Measurements from ENCODE around the gene ARHGEF40. TPM values are rescaled to one million over a fixed set of nuclear protein-coding genes. Genes with fewer than 3 reads are reported as not detected.

ARHGEF40 gene
- total RNA-seq, 1 donor from 2014 or later: not detected

- intact Hi-C loops (cut with micrococcal nuclease): loop anchor here (10.0 kb wide), 2 partner anchors 326 to 654 kb away; partner anchors contain the start of genes APEX1 and OSGEP
Observed at GRCh38 chr14:21108791-21109190, 38.7 kb downstream of the ARHGEF40 start.

DNA sequence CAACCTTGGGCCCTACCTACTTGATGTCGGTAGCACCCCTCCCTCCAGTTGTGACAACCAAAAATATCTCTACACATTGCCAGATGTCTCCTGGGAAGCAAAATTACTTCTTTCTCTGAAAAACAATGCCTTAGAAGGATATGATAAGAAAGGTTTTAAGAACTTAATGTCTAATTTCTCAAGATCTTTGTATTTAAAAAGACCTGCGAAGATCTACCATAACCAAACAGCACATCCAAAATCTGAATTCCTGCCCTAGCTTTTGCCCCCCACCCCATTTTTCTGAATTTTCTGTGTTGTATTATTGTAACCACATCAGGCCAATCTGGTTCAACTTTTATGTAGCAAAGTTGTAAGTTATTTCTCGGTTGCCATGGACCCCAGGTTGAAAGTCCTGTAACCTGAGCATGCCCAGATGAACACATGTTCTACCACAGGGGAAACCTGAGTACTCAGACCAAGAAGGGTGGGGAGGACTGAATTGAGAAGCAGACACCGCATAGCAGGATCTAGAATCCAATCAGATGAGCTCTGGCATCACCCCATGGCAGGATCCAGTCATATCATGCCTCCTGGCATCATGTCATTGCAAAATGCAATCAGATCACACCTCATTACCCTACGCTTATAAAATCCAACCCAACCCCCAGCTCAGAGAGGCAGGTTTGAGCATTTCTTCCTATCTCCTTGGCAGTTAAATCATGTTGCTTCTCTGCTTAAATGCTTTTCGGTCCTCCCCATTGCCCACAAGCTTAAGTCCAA, 39.5 kb downstream of the ARHGEF40 start:
- intact Hi-C loops (cut with micrococcal nuclease): loop anchor here (10.0 kb wide), 2 partner anchors 325 to 655 kb away; partner anchors contain the start of genes APEX1 and OSGEP

- intact Hi-C loops (cut with micrococcal nuclease): no loop called here
Observed at GRCh38 chr14:21112255-21112654, 42.2 kb downstream of the ARHGEF40 start.

GRCh38 chr14:21113369-21113768, 43.3 kb downstream of the ARHGEF40 start:
- intact Hi-C loops (cut with micrococcal nuclease): no loop called here

- intact Hi-C loops (cut with micrococcal nuclease): no loop called here
Observed at GRCh38 chr14:21118933-21119332, 48.8 kb downstream of the ARHGEF40 start.

GRCh38 chr14:21120686-21121085, 50.6 kb downstream of the ARHGEF40 start:
- intact Hi-C loops (cut with micrococcal nuclease): no loop called here

GRCh38 chr14:21121122-21121521, 51.0 kb downstream of the ARHGEF40 start:
- intact Hi-C loops (cut with micrococcal nuclease): no loop called here

DNA sequence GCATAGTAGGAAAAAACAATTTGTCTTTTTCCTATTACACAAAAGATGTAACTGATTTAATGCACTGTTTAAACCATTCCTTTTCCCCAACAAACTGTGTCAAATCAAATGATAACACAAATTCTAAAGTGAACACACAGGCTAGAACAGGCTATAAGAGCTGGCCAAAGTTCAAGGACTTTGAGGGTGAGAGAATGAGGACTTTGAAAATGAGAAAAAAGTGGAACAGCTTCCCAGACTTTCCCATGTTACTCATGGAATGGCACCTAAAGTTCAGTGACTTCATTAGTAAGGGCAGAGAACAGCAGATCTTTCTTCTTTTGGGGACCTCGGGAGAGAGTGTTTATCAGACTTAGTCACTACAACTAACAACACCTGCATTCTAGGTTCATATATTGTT, 53.3 kb downstream of the ARHGEF40 start:
- intact Hi-C loops (cut with micrococcal nuclease): no loop called here

DNA sequence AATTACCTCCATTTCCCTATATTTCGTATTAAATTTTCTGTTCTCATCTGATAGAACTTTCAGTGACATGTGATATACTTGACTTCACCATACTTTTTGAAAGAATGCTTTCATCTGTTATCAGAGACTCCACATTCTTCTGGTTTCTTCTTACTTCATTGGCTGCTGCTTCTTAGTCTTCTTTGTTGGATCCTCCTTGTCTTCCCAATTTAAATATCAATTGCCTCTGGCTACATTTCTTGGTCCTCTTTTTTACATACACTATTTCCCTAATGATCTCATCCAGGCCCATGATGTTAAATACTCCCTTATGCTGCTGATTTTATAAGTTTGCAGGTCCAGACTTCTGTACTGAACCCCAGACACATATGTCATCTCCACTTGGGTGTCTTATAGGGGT, 63.8 kb downstream of the ARHGEF40 start:
- intact Hi-C loops (cut with micrococcal nuclease): no loop called here

GRCh38 chr14:21136024-21136423, 65.9 kb downstream of the ARHGEF40 start:
- intact Hi-C loops (cut with micrococcal nuclease): no loop called here

Other genes starting within 250 kb of the ARHGEF40 start
- gene RNASE3, start 178.9 kb upstream of the ARHGEF40 start, total RNA-seq: not detected in 2 replicates
- not detected in 2 replicates for gene RNASE2, start 114.8 kb upstream of the ARHGEF40 start, total RNA-seq
- 92.9 and 102 TPM in 2 replicates for gene METTL17, start 80.3 kb upstream of the ARHGEF40 start, total RNA-seq
- 0.18 and 0.36 TPM in 2 replicates for gene SLC39A2, start 71.0 kb upstream of the ARHGEF40 start, total RNA-seq
- gene NDRG2, start 45.2 kb upstream of the ARHGEF40 start, total RNA-seq: 5.6 and 6.2 TPM in 2 replicates
- gene TPPP2, start 40.1 kb upstream of the ARHGEF40 start, total RNA-seq: not detected in 2 replicates
- not detected in 2 replicates for gene RNASE13, start 35.5 kb upstream of the ARHGEF40 start, total RNA-seq
- gene RNASE7, start 27.9 kb upstream of the ARHGEF40 start, total RNA-seq: not detected in 2 replicates
- gene RNASE8, start 12.5 kb upstream of the ARHGEF40 start, total RNA-seq: not detected in 2 replicates
- gene ZNF219, start 28.4 kb downstream of the ARHGEF40 start, total RNA-seq: 5.5 and 7.3 TPM in 2 replicates
- gene TMEM253, start 30.8 kb downstream of the ARHGEF40 start, total RNA-seq: not detected in 2 replicates
- gene OR5AU1, start 85.8 kb downstream of the ARHGEF40 start, total RNA-seq: not detected in 2 replicates
- gene HNRNPC, start 199.1 kb downstream of the ARHGEF40 start, total RNA-seq: 734 and 763 TPM in 2 replicates
- gene RPGRIP1, start 209.8 kb downstream of the ARHGEF40 start, total RNA-seq: 0.16 TPM in 1 of 2 replicates, not detected in the other